ENCODE measurements around the gene ITM2B. TPM values are rescaled to one million over a fixed set of nuclear protein-coding genes. Genes with fewer than 3 reads are reported as not detected.

The ITM2B gene
- total and polyA plus RNA-seq, 10 of the 15 experiments (the other 5 are each of a cell fraction or from before 2014, with no cell fraction given) = 2.5 to 18.1 (median 4.9) TPM

GRCh38 chr13:48221686-48222187, 11.3 kb upstream of the ITM2B start:
- H3K4me1 ChIP-seq (ENCODE audit: control insufficient read depth, insufficient read depth, low read length) = no peaks in the 10 kb centered on the region
- SMC1A ChIA-PET (ENCODE audit: uncharacterized antibody, unreplicated experiment) = no interaction called here
- WGBS (ENCODE audit: insufficient coverage, insufficient replicate concordance, low lambda C conversion rate, missing lambda C conversion rate) = 35% methylated on average over 4 of the region's 4 CpGs
- DNase-seq (ENCODE audit: low read depth, low spot score) (no peak), ATAC-seq (no peak), FAIRE-seq (no peak)
- H3K36me3 ChIP-seq (ENCODE audit: control insufficient read depth in 2 of 2, insufficient read depth in 2 of 2, low read length in 1 of 2) = no peaks in the 10 kb centered on the region
- intact Hi-C loops (cut with micrococcal nuclease; ENCODE audit: unreplicated experiment) = no loop called here
- CTCF ChIA-PET = interaction anchor here (1.3 kb wide), 1 partner anchor 13 kb away, joined by 3 read pairs; no protein-coding TSS in a partner anchor
- no peak overlapping the region for H3K27ac ChIP-seq (ENCODE audit: control insufficient read depth, insufficient read depth)
- H3K4me3 ChIP-seq = no peak overlapping the region
- no peaks in the 10 kb centered on the region for H4K20me1 ChIP-seq (ENCODE audit: control insufficient read depth, insufficient read depth)
- BruUV-seq (replicated peaks) = no TSS peak
- RAD21 ChIA-PET (ENCODE audit: unreplicated experiment) = no interaction called here
- peaks cover 0 to 9% of the 10 kb centered on the region in 2 experiments; a peak in 1 of 4 replicates for H3K27me3 ChIP-seq (replicated peaks in 1 of 2; ENCODE audit: control insufficient read depth in 2 of 2, insufficient read depth in 2 of 2, low read length in 1 of 2)
- POLR2A ChIA-PET = interaction anchor here (0.6 kb wide), 1 partner anchor 27 kb away, joined by 3 read pairs; no protein-coding TSS in a partner anchor
- H3K9me3 ChIP-seq (replicated peaks; ENCODE audit: control insufficient read depth, insufficient read depth, low read length) = no peaks in the 10 kb centered on the region; the same call in 2 of the 3 replicates
- in situ Hi-C loops (cut with MboI) = no loop called here
- no peaks in the 10 kb centered on the region for H3K79me2 ChIP-seq (ENCODE audit: control insufficient read depth, insufficient read depth, low read length)
- no peak overlapping the region for H2AFZ ChIP-seq (ENCODE audit: control insufficient read depth, low read depth, low read length)
- no peak overlapping the region for H3K9ac ChIP-seq (ENCODE audit: control insufficient read depth, insufficient read depth, low read length)
- no peak for TF ChIP-seq ATF7 (IDR thresholded peaks at IDR 0.05; ENCODE audit: low read depth)
- no peak for TF ChIP-seq CBX5 (IDR thresholded peaks at IDR 0.05; ENCODE audit: low read depth)
- no peak overlapping the region for H3K4me2 ChIP-seq (ENCODE audit: control insufficient read depth, insufficient read depth)

DNA sequence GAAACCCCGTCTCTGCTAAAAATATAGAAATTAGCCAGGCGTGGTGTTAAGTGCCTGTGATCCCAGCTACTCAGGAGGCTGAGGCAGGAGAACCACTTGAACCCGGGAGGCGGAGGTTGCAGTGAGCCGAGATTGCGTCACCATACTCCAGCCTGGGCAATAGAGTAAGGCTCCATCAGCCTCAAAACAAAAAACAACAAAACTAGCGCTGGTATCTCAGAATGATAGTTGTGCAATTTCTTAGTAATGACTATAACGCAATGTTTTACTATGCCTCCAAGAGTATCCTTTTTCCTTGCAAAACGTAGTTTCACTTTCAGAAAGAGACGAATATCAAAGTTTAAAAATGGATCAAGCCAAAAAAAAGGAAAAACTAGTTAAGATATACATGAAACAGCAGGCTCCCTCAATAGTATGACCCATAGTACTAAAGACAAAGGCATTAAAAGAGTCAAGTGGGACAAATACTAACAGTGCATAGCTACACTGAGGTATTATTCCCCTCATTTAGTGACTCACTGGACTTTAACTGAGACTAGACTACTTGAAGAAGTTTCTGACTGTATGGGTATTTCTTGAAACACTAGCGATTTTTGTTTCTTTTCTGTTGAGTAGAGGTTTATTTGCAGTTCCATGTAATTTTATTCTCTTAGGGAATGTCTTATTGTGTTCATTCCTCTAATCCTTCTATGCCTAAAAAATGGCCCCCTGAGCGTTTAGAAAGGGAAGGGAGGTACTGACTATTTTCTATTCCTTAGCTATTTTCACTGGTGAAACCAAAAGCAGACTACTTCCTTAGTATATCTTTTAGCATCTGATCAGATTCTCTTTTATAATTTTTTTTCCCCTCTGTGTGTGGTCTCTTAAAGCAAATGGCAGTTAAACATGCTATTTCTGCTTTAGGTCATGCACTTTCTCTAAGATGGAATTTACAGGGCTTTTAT, 10.4 kb upstream of the ITM2B start:
- no peak overlapping the region for H2AFZ ChIP-seq (ENCODE audit: control insufficient read depth, low read depth, low read length)
- no peaks in the 10 kb centered on the region for H3K4me1 ChIP-seq (ENCODE audit: control insufficient read depth, insufficient read depth, low read length)

More for the DNA sequence above, 10.4 kb upstream of the ITM2B start:
- CTCF ChIA-PET = interaction anchor here (0.8 kb wide), 1 partner anchor 295 kb away, joined by 3 read pairs; no protein-coding TSS in a partner anchor
- Histone ChIP-seq H3K79me2 (ENCODE audit: control insufficient read depth, insufficient read depth, low read length) (no peaks in the 10 kb centered on the region), H3K4me3 (no peak overlapping the region), H3K9me3 (replicated peaks; ENCODE audit: control insufficient read depth, insufficient read depth, low read length) (no peaks in the 10 kb centered on the region; the same call in 2 of the 3 replicates), H3K27ac (ENCODE audit: control insufficient read depth, insufficient read depth) (no peak overlapping the region), H4K20me1 (ENCODE audit: control insufficient read depth, insufficient read depth) (no peaks in the 10 kb centered on the region), H3K4me2 (ENCODE audit: control insufficient read depth, insufficient read depth) (no peak overlapping the region), H3K36me3 (ENCODE audit: control insufficient read depth in 2 of 2, insufficient read depth in 2 of 2, low read length in 1 of 2) (no peaks in the 10 kb centered on the region), H3K27me3 (replicated peaks in 1 of 2; ENCODE audit: control insufficient read depth in 2 of 2, insufficient read depth in 2 of 2, low read length in 1 of 2) (peaks cover 0 to 9% of the 10 kb centered on the region in 2 experiments; a peak in 1 of 4 replicates), H3K9ac (ENCODE audit: control insufficient read depth, insufficient read depth, low read length) (no peak overlapping the region)
- RAD21 ChIA-PET (ENCODE audit: unreplicated experiment) = no interaction called here
- POLR2A ChIA-PET = no interaction called here
- 61% methylated on average over 12 of the region's 12 CpGs for WGBS (ENCODE audit: insufficient coverage, insufficient replicate concordance, low lambda C conversion rate, missing lambda C conversion rate)
- in situ Hi-C loops (cut with MboI) (no loop called here), intact Hi-C loops (cut with micrococcal nuclease; ENCODE audit: unreplicated experiment) (no loop called here)
- DNase-seq (ENCODE audit: low read depth, low spot score) (no peak), ATAC-seq (no peak), FAIRE-seq (no peak)
- no TSS peak for BruUV-seq (replicated peaks)
- SMC1A ChIA-PET (ENCODE audit: uncharacterized antibody, unreplicated experiment) = no interaction called here
- no peak for TF ChIP-seq ZBTB4 (CRISPR knock-in tag; IDR thresholded peaks at IDR 0.05)

Measured in GM12878 (cell line).